Measurements from ENCODE around the gene FAM193B.
"Not testable (repeated sequence)": the region's sequence is repeated elsewhere in the genome, so short reads cannot be mapped to it uniquely, and the experiment has no call there.

Gene FAM193B

DNA sequence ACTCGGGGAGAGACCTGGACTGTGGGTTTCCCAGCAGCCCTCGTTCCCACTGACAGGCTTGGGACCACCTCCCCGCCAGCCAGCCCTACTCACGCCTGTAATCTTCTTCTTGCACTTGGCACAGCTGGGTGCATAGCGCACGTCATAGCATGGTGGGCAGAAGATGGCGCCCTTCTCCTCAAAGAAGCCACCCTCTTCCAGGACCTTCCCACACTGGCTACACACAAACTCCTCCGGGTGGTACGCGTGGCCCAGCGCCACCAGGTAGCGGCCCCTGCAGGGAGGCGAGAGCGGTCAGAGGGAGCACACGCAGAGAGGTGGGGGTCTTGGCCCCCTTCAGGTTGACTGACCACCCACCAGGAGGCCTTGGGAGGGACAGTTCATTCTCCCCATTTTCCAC is 66.4 kb downstream of the FAM193B start:
- in situ Hi-C loops (cut with MboI; ENCODE audit: low sequenced_read_pairs), result no loop called here

DNA sequence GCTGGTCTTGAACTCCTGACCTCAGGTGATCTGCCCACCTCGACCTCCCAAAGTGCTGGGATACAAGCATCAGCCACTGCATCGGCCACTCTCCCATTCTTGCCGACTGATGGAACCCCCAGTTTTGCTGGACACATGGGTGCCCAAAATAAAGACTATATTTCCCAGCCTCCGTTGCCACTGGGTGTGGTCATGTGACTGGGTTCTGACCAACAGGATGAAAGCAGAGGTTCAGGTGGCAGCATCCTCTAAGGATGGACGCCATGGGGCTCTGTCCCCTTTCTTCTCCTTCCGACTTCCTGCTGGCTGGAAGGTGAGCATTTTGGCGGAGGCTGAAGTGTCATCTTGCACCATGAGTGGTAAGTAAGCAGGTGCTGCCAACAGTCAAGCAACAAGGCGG is 67.2 kb downstream of the FAM193B start:
- in situ Hi-C loops (cut with MboI; ENCODE audit: low sequenced_read_pairs), result no loop called here

GRCh38 chr5:177486256-177486655 is 68.1 kb downstream of the FAM193B start:
- in situ Hi-C loops (cut with MboI; ENCODE audit: low sequenced_read_pairs), result no loop called here

DNA sequence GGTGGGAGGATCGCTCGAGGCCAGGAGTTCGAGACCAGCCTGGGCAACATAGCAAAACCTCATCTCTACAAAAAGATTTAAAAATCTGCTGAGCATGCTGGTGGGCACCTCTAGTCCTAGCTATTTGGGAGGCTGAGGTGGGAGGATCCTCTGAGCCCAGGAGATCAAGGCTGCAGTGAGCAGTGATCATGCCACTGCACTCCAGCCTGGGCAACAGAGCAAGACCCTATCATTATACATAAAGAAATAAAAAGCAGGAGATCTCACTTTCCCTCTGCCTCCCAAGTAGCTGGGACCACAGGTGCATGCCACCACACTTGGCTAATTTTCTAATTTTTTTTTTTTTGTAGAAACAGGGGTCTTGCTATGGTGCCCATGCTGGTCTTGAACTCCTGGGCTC is 68.6 kb downstream of the FAM193B start:
- in situ Hi-C loops (cut with MboI; ENCODE audit: low sequenced_read_pairs), result not testable (repeated sequence)

GRCh38 chr5:177484902-177485549 is 69.3 kb downstream of the FAM193B start:
- in situ Hi-C loops (cut with MboI; ENCODE audit: low sequenced_read_pairs), result no loop called here

DNA sequence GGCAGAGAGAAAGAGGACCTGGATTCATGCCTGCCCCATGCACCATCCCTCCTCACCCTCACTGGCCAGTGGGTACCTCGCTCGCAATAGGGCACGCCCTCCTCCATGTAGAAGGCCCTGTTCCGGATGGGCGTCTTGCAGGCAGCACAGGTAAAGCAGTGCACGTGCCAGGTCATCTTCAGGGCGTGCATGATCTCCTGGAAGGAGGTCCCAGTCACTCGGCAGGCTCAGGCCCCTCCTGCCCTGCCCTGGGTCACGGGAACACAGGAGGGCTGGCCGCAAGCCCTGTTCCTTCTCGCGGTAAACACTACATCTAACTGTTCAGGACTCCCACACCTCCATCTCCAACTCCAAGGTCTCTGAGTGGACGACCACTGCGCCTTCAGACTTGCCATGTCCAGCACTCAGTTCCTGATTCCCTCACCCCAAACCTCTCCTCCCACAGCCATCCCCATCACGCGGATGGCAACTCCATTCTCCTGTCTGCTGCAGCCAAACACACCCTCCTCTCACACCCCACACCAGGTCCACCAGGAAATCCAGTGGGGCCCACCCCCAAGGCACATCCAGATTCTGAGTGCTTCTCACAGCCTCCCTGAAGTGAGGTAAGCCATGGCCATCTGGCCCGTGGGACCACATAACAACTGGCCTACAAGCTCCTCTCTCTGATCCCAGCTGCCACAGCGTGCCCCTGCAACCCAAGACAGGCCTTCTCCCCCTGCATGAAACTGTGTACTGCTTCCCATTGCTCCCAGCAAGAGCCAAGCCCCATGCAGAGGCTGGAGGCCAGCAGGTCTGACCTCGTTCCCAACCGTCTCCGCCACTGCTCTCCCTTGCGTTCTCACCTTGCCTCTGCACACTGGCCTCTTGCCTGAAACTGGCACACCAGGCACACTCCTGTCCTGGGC is 70.1 kb downstream of the FAM193B start:
- in situ Hi-C loops (cut with MboI; ENCODE audit: low sequenced_read_pairs), result no loop called here

DNA sequence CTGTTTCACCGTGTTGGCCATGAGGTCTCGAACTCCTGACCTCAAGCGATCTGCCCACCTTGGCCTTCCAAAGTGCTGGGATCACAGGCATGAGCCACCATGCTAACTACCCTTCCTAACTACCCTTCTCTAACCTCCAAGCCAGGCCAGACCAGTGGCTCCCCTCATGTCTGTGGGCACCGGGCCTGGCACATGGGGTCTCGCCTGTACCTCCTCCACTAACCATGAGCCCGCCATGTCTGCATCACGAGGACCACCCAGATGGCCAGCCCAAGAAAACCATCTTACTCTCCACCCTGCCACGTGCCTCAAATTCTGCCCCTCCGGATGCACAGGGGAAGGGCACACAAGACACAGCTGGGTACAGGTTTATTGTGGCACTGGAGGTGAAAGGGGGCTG is 71.3 kb downstream of the FAM193B start:
- in situ Hi-C loops (cut with MboI; ENCODE audit: low sequenced_read_pairs), result no loop called here

- in situ Hi-C loops (cut with MboI; ENCODE audit: low sequenced_read_pairs), result no loop called here
Observed at GRCh38 chr5:177482359-177482795, 72.0 kb downstream of the FAM193B start.

- in situ Hi-C loops (cut with MboI; ENCODE audit: low sequenced_read_pairs), result no loop called here
Observed at GRCh38 chr5:177479774-177480173, 74.6 kb downstream of the FAM193B start.

DNA sequence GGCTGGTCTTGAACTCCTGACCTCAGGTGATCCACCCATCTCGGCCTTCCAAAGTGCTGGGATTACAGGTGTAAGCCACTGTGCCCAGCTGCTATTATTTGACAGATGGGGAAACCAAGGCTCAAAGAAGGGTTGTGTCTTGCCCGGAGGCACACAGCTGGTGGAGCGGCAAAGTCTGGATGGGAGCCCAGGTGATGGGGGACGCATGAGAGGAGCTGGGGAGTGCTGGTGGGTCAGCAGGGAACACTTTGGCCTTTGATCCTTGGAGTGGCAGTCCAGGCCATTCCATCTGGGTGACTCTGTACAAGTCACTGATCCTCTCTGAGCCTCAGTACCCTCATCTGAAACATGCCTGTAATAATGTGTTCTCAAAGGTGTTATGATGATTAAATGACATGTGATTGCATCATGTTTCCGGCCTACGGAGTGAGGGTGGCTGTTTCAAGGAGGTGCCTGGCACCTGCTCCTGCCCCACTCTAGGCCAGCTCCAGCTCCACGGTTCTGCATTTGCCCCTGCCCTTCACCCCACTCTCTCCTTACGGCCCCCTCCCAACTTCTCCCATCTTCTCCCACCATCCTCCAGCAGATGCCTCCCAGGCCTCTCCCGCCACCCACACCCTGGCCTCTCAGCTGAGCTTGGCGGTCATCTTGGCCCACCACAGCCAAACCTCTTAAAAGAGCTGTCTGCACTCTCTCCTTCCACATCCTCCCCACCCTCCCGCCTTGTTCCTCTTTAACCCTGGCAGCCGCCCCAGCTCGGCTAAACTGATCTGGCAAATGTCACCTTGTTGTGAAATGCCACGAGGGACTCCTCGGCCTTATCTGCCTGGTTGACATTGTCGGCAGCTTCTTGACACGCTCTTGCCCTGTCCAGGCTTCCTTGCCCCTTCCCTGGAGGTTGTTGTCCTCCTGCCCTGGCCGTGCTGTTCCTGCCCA is 75.4 kb downstream of the FAM193B start:
- in situ Hi-C loops (cut with MboI; ENCODE audit: low sequenced_read_pairs), result no loop called here

- in situ Hi-C loops (cut with MboI; ENCODE audit: low sequenced_read_pairs), result no loop called here
Observed at GRCh38 chr5:177477701-177478477, 76.5 kb downstream of the FAM193B start.

GRCh38 chr5:177476531-177477233 is 77.7 kb downstream of the FAM193B start:
- in situ Hi-C loops (cut with MboI; ENCODE audit: low sequenced_read_pairs), result no loop called here

GRCh38 chr5:177475563-177476427 is 78.6 kb downstream of the FAM193B start:
- in situ Hi-C loops (cut with MboI; ENCODE audit: low sequenced_read_pairs), result no loop called here

- in situ Hi-C loops (cut with MboI; ENCODE audit: low sequenced_read_pairs), result no loop called here
Observed at GRCh38 chr5:177474846-177475562, 79.4 kb downstream of the FAM193B start.

DNA sequence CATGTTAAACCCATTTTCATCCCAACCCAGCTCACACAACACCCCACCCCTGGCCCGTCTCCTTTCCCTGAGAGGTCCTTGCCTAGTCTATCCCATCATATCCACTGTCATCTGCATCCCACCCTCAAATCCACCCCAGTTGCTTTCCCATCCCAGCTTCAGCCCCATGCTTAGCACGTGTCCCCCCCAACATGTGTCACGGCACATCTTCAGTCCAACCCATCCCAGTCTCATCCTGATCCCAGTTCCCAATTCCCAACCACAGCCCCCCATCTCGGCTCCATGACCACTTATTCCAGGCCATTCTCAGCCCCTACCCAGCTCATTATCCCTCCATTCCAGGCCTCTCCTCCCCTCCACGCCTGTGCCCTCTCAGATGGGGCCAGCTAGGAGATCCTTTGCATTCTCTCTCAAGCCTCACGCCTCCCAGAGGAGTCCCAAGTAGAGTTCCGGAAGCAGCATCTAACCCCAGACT is 80.3 kb downstream of the FAM193B start:
- in situ Hi-C loops (cut with MboI; ENCODE audit: low sequenced_read_pairs), result no loop called here

GRCh38 chr5:177473443-177474001 is 80.8 kb downstream of the FAM193B start, which contains the start of gene DBN1:
TSS of gene DBN1 (minus strand) at chr5:177473634. CDS start at chr5:177473521, 113 bp downstream.
- in situ Hi-C loops (cut with MboI; ENCODE audit: low sequenced_read_pairs), result no loop called here

Measured in HL-60/S4 treated with retinoic acid at 250 ng/mL for 4 days and 3 days (cell line).